HCT116 (cell line): ENCODE results near the gene SLC6A12.

ENCODE experiments used
- CEBPB ChIP-seq: IDR thresholded peaks from 2 replicates; pipeline ENCODE4 v1.6.1; 2012; ENCODE audit warnings: low read depth
- JUND ChIP-seq: IDR thresholded peaks from 2 replicates; pipeline ENCODE4 v1.6.1; 2012
- POLR2A ChIP-seq: IDR thresholded peaks from 2 replicates; pipeline ENCODE4 v1.7.0; 2011; ENCODE audit warnings: borderline replicate concordance; ENCODE audit not compliant: insufficient read depth, insufficient read length; ENCODE audit errors: extremely low read depth
- TF ChIP-seq, protein P1 (sequence below), 3 experiments: fragments of 200-600 bp in 1 of 3; sonication (generic) in 1 of 3; IDR thresholded peaks in 2 of 3; conservative IDR thresholded peaks in 1 of 3; 2 replicates each; pipeline ENCODE4 v1.5.1; 2012 to 2017; ENCODE audit warnings: low read depth in 2 of 3, low read length in 2 of 3, antibody characterized with exemption in 1 of 3, borderline replicate concordance in 1 of 3, control low read depth in 1 of 3, mild to moderate bottlenecking in 1 of 3, mixed read lengths in 1 of 3, mixed run types in 1 of 3, moderate library complexity in 1 of 3; ENCODE audit not compliant: insufficient read depth in 1 of 3
- TF ChIP-seq, protein P2 (sequence below): IDR thresholded peaks from 2 replicates; pipeline ENCODE4 v1.6.1; 2012

DNA sequence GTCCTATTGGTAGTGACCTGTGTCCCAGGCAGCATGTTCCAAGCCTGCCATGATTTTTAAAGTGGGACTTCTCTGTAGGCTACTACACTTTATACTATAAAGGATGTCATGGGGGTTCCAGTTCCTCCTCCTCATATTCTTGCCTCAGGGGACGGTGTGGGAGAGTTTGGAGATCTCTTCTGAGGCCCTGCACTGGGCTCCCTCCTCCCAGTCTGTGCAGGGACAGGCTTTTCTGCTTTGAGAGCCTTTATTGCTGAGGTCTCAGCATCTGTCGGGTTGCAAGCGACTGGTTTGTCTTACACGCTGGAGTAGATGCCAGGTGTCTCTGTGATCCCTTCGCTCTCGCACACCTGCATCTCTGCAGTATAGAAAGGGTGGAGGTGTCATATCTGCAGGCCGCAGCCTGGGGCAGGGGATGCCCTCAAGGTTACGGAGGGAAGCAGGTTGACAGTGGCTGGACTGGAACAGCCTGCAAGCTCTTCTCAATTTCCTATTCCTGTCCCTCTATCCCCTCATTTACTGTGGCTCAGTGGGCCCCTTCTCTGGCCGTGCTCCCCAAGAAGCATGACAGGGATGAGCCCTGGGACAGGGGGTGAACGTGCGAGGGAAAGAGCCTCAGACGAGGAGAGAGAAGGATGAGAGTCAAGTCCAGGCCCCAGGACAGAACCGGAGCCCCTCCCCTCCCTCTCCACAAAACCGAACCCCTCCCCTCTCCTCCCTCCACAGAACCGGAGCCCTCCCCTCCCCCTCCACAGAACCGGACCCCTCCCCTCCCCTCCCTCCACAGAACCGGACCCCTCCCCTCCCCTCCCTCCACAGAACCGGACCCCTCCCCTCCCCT, 51.3 kb downstream of the SLC6A12 start:
- TF ChIP-seq JUND (no peak), POLR2A (no peak), CEBPB (no peak)
- TF ChIP-seq, protein P1, sequence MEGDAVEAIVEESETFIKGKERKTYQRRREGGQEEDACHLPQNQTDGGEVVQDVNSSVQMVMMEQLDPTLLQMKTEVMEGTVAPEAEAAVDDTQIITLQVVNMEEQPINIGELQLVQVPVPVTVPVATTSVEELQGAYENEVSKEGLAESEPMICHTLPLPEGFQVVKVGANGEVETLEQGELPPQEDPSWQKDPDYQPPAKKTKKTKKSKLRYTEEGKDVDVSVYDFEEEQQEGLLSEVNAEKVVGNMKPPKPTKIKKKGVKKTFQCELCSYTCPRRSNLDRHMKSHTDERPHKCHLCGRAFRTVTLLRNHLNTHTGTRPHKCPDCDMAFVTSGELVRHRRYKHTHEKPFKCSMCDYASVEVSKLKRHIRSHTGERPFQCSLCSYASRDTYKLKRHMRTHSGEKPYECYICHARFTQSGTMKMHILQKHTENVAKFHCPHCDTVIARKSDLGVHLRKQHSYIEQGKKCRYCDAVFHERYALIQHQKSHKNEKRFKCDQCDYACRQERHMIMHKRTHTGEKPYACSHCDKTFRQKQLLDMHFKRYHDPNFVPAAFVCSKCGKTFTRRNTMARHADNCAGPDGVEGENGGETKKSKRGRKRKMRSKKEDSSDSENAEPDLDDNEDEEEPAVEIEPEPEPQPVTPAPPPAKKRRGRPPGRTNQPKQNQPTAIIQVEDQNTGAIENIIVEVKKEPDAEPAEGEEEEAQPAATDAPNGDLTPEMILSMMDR (IDR thresholded peaks at IDR 0.05 in 2 of 3, conservative IDR thresholded peaks at IDR 0.05 in 1 of 3; ENCODE audit: borderline replicate concordance in 1 of 3, insufficient read depth in 1 of 3, low read depth in 2 of 3, low read length in 2 of 3), result no peak
- TF ChIP-seq, protein P2, sequence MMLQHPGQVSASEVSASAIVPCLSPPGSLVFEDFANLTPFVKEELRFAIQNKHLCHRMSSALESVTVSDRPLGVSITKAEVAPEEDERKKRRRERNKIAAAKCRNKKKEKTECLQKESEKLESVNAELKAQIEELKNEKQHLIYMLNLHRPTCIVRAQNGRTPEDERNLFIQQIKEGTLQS, result no peak
